Hematopoietic multipotent progenitor cell treated with erythropoietin and hydrocortisone succinate and interleukin-3 and kit ligand, for 8 days (in vitro differentiated cells): ENCODE measurements around the gene NAAA.
"Not testable (repeated sequence)": the region's sequence is repeated elsewhere in the genome, so short reads cannot be mapped to it uniquely, and the experiment has no call there.

Source experiments
- DNase-seq: peaks from one replicate; pipeline ENCODE4 v3.0.0-alpha.2; 2015

Gene NAAA

GRCh38 chr4:75916091-75916661, 24.6 kb downstream of the NAAA start:
- DNase-seq = peak; percentile 48

GRCh38 chr4:75912968-75913367, 27.8 kb downstream of the NAAA start:
- no peak for DNase-seq

GRCh38 chr4:75910831-75911230, 30.0 kb downstream of the NAAA start:
- DNase-seq = not testable (repeated sequence)

DNA sequence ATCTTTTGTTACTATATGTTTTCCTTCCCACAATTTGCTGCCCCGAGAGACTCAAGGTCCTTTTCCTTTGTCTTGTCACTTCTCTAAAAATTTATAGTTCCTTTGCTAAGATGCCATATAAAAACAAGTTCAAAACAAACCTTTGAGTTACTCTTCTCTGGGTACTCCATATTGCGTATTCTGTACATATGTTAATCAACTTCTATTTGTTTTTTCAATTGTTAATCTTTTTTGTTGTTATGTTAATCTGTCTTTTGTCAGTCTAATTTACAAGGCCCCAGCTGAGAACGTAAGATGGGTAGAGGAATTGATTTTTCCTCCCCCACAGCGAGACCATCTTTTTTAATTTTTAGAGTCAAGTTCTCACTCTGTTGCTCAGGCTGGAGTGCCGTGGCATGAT, 31.4 kb downstream of the NAAA start:
- DNase-seq = no peak

DNA sequence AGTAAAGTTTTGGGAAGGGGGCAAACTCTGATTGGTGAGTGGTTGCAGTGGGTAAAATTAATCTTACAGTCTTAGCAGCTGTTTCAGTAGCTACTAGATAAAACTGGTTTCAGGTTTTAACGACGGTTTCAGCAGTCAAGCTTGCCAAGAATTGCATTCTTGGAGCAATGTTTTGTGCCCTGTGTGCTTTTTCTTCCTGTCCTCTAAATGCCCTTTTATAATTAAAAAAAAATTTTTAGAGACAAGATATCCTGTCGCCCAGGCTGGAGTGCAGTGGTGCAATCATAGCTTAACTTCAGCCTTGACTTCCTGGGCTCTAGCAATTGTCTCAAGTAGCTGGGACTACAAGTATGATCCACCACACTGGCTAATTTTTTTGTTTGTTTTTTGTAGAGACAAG, 32.3 kb downstream of the NAAA start:
- no peak for DNase-seq

GRCh38 chr4:75907966-75908365, 32.8 kb downstream of the NAAA start:
- DNase-seq = no peak

- DNase-seq = no peak
Observed at GRCh38 chr4:75904076-75904475, 36.7 kb downstream of the NAAA start.

- no peak for DNase-seq
Observed at GRCh38 chr4:75902352-75902751, 38.5 kb downstream of the NAAA start, which contains the start of gene PPEF2. Gene PPEF2 (minus strand): TSS chr4:75902452. CDS start chr4:75896325, 6,127 bp downstream.

GRCh38 chr4:75898536-75898935, 42.3 kb downstream of the NAAA start:
- DNase-seq = no peak

GRCh38 chr4:75895744-75896314, 45.0 kb downstream of the NAAA start:
- DNase-seq = peak; percentile 48

DNA sequence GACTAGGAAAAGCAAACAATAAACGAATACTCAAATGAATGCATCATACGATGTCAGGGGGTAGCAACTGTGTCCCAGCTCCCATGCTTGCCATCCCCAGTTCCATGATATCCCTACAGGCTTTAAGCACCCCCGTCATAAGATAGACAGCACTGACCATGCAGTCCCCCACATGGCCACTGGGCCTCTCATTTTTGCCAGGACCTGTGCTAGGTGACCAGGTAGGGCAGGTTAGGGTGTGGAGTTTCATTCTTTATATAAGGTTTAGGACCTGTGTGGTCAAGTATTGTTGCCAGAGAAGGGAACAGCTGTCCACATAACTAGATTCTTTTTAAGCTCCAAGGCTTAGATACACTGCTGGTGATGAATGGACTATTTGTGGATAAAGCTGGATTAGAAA, 48.3 kb downstream of the NAAA start:
- DNase-seq = no peak

GRCh38 chr4:75891611-75892010, 49.2 kb downstream of the NAAA start:
- no peak for DNase-seq

- no peak for DNase-seq
Observed at GRCh38 chr4:75889537-75890199, 51.1 kb downstream of the NAAA start.

- DNase-seq = no peak
Observed at GRCh38 chr4:75886104-75886503, 54.7 kb downstream of the NAAA start.

GRCh38 chr4:75881476-75881875, 59.3 kb downstream of the NAAA start:
- DNase-seq = no peak

DNA sequence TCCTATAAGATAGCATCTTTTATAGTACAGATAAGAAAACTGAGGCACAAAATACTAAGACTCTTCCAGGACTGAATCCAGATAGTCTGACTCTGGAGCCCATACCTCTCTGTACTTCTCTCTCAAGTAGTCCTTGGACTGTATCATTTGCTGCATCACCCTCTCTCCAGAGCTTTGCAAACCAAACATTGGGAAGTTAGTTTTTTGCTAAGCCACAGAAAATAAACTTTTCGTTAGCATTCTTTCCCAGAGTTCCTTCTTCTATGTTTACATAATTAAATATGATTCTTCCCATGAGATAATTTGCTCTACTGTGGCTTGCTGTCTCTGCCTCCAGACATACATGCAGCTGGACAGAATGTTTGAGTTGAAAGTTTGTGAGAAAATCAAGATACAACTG, 60.5 kb downstream of the NAAA start:
- no peak for DNase-seq

- DNase-seq = no peak
Observed at GRCh38 chr4:75878246-75878756, 62.5 kb downstream of the NAAA start.

- no peak for DNase-seq
Observed at GRCh38 chr4:75876218-75876617, 64.6 kb downstream of the NAAA start.

- no peak for DNase-seq
Observed at GRCh38 chr4:75869100-75869499, 71.7 kb downstream of the NAAA start.

DNA sequence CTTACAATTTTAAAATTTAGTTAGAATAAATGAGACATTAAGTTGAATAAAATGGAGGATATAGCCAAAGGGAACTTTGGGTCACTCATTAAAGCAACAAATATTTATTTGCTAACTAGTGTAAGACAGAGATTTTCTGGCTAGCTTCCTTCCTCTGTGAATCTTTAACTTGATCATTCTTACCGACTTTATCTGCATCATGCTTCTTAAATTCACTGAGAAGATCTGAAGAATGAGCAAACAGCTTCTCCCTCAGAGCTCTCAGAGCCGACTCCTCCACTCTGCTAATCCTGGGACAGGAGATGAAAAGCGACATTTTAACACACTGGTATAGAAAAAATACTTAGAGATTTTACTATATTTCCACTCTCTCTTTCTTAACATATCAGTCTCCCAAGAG, 73.7 kb downstream of the NAAA start:
- DNase-seq = no peak
